GM12878 (cell line): Measurements from ENCODE around the gene BNIP1.

Source experiments
- BCL11A ChIP-seq: IDR thresholded peaks from 2 replicates; pipeline ENCODE4 v1.6.1; 2011; ENCODE audit warnings: low read depth, low read length
- EP300 ChIP-seq, 2 experiments: fragments of 150-350 bp in 1 of 2; IDR thresholded peaks; 2 replicates each; pipeline ENCODE4 v1.6.1; 2011 to 2012; ENCODE audit warnings: low read depth in 2 of 2, low read length in 2 of 2, borderline replicate concordance in 1 of 2, improper control_type of control experiment in 1 of 2, inconsistent platforms in 1 of 2; ENCODE audit not compliant: control insufficient read depth in 1 of 2
- RFX5 ChIP-seq: IDR thresholded peaks from 2 replicates; pipeline ENCODE4 v1.6.1; 2011; ENCODE audit warnings: low read depth, low read length, improper control_type of control experiment
- SMAD1 ChIP-seq: fragments of 450-650 bp; IDR thresholded peaks from 2 replicates; pipeline ENCODE4 v1.6.1; 2018; ENCODE audit warnings: mild to moderate bottlenecking, low read depth; ENCODE audit not compliant: partially characterized antibody
- SPI1 ChIP-seq: IDR thresholded peaks from 2 replicates; pipeline ENCODE4 v1.6.1; 2011; ENCODE audit warnings: low read depth, mild to moderate bottlenecking, low read length, moderate library complexity, borderline replicate concordance; ENCODE audit not compliant: insufficient read depth
- SUPT20H ChIP-seq: IDR thresholded peaks from 2 replicates; pipeline ENCODE4 v1.6.1; 2011; ENCODE audit warnings: low read depth, mild to moderate bottlenecking, low read length, moderate library complexity, borderline replicate concordance; ENCODE audit not compliant: control insufficient read depth
- TCF7 ChIP-seq: IDR thresholded peaks from 2 replicates; pipeline ENCODE4 v1.6.1; 2014; ENCODE audit warnings: antibody characterized with exemption, borderline replicate concordance
- TF ChIP-seq, protein P1 (sequence below): IDR thresholded peaks from 2 replicates; pipeline ENCODE4 v1.6.1; 2011; ENCODE audit warnings: mild to moderate bottlenecking, low read depth, low read length, moderate library complexity; ENCODE audit not compliant: insufficient replicate concordance
- TF ChIP-seq, protein P2 (sequence below): fragments of 450-650 bp; IDR thresholded peaks from 2 replicates; pipeline ENCODE4 v1.6.1; 2017; ENCODE audit warnings: mild to moderate bottlenecking, moderate library complexity
- TF ChIP-seq, protein P3 (sequence below), 3 experiments: IDR thresholded peaks in 2 of 3; conservative IDR thresholded peaks in 1 of 3; 2 replicates each; pipeline ENCODE4 v1.5.1; 2011; ENCODE audit warnings: low read depth in 3 of 3, low read length in 3 of 3, mild to moderate bottlenecking in 3 of 3, control low read depth in 2 of 3, moderate library complexity in 2 of 3, inconsistent platforms in 1 of 3, mixed read lengths in 1 of 3; ENCODE audit not compliant: control insufficient read depth in 2 of 3, insufficient read depth in 1 of 3; ENCODE audit errors: extremely low read depth in 1 of 3

DNA sequence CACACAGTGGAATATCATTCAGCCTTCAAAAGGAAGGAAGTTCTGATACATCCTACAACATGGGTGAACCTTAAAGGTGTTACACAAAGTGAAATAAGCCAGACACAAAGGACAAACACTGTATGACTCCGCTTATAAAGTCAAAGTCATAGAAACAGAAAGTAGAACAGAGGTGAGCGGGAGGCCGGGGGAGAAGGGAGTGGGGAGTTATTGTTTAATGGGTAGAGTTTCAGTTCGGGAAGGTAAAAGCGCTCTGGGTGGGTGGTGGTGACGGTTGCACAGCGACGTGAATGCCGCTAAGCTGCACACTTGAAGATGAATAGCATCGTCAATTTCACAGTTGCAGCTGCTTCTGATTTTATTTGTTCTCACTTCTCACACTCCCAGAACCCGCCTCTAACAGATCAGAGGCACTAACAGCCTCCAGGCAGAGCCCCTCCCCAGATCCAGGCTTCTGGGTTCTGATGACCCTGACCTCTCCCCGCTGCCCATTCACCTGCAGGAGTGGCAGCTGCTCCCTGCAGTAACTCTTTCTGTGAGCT lies 34.1 kb downstream of the BNIP1 start:
- TF ChIP-seq SUPT20H (no peak), TCF7 (no peak), RFX5 (no peak), BCL11A (no peak), EP300 (IDR thresholded peaks at IDR 0.05; ENCODE audit: borderline replicate concordance in 1 of 2, control insufficient read depth in 1 of 2, low read depth in 2 of 2, low read length in 2 of 2) (no peak), SMAD1 (no peak), SPI1 (no peak)
- TF ChIP-seq, protein P1, sequence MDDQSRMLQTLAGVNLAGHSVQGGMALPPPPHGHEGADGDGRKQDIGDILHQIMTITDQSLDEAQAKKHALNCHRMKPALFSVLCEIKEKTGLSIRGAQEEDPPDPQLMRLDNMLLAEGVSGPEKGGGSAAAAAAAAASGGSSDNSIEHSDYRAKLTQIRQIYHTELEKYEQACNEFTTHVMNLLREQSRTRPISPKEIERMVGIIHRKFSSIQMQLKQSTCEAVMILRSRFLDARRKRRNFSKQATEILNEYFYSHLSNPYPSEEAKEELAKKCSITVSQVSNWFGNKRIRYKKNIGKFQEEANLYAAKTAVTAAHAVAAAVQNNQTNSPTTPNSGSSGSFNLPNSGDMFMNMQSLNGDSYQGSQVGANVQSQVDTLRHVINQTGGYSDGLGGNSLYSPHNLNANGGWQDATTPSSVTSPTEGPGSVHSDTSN = no peak
- TF ChIP-seq, protein P2, sequence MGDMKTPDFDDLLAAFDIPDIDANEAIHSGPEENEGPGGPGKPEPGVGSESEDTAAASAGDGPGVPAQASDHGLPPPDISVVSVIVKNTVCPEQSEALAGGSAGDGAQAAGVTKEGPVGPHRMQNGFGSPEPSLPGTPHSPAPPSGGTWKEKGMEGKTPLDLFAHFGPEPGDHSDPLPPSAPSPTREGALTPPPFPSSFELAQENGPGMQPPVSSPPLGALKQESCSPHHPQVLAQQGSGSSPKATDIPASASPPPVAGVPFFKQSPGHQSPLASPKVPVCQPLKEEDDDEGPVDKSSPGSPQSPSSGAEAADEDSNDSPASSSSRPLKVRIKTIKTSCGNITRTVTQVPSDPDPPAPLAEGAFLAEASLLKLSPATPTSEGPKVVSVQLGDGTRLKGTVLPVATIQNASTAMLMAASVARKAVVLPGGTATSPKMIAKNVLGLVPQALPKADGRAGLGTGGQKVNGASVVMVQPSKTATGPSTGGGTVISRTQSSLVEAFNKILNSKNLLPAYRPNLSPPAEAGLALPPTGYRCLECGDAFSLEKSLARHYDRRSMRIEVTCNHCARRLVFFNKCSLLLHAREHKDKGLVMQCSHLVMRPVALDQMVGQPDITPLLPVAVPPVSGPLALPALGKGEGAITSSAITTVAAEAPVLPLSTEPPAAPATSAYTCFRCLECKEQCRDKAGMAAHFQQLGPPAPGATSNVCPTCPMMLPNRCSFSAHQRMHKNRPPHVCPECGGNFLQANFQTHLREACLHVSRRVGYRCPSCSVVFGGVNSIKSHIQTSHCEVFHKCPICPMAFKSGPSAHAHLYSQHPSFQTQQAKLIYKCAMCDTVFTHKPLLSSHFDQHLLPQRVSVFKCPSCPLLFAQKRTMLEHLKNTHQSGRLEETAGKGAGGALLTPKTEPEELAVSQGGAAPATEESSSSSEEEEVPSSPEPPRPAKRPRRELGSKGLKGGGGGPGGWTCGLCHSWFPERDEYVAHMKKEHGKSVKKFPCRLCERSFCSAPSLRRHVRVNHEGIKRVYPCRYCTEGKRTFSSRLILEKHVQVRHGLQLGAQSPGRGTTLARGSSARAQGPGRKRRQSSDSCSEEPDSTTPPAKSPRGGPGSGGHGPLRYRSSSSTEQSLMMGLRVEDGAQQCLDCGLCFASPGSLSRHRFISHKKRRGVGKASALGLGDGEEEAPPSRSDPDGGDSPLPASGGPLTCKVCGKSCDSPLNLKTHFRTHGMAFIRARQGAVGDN = no peak
- TF ChIP-seq, protein P3, sequence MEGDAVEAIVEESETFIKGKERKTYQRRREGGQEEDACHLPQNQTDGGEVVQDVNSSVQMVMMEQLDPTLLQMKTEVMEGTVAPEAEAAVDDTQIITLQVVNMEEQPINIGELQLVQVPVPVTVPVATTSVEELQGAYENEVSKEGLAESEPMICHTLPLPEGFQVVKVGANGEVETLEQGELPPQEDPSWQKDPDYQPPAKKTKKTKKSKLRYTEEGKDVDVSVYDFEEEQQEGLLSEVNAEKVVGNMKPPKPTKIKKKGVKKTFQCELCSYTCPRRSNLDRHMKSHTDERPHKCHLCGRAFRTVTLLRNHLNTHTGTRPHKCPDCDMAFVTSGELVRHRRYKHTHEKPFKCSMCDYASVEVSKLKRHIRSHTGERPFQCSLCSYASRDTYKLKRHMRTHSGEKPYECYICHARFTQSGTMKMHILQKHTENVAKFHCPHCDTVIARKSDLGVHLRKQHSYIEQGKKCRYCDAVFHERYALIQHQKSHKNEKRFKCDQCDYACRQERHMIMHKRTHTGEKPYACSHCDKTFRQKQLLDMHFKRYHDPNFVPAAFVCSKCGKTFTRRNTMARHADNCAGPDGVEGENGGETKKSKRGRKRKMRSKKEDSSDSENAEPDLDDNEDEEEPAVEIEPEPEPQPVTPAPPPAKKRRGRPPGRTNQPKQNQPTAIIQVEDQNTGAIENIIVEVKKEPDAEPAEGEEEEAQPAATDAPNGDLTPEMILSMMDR (IDR thresholded peaks at IDR 0.05 in 2 of 3, conservative IDR thresholded peaks at IDR 0.05 in 1 of 3; ENCODE audit: control insufficient read depth in 2 of 3, extremely low read depth in 1 of 3, insufficient read depth in 1 of 3, low read depth in 3 of 3, low read length in 3 of 3) = no peak
